ENCODE results near the gene DOCK11. TPM values are rescaled to one million over a fixed set of nuclear protein-coding genes. Genes with fewer than 3 reads are reported as not detected.
"Not testable (repeated sequence)": the region's sequence is repeated elsewhere in the genome, so short reads cannot be mapped to it uniquely, and the experiment has no call there.

DOCK11 gene
- total RNA-seq, 4 donors from 2014 or later = 36.0 to 50.0 (median 41.1) TPM

DNA sequence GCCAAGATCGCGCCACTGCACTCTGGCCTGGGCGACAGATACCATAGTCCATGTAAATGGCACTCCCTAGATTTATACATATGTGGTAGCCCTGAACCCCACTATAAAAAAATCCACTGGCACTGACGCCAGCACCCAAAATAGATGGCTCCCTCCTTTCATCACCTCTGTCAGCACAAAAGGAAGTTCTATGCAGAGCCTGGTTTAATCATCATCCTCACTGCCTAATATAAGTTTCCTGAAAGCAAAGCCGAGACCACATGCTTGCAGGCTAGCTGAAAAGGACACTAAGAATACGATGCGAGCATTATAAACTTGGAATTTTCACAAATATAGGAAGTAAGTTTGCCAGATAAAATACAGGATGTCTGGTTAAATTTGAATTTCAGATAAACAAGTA is 27.5 kb upstream of the DOCK11 start:
- Histone ChIP-seq H3K27ac (no peak overlapping the region), H3K27me3 (no peaks in the 10 kb centered on the region), H3K4me3 (replicated peaks in 1 of 3) (no peak overlapping the region), H3K9me3 (no peaks in the 10 kb centered on the region), H3K4me1 (no peaks in the 10 kb centered on the region), H3K36me3 (no peaks in the 10 kb centered on the region)
- TF ChIP-seq, protein P1, sequence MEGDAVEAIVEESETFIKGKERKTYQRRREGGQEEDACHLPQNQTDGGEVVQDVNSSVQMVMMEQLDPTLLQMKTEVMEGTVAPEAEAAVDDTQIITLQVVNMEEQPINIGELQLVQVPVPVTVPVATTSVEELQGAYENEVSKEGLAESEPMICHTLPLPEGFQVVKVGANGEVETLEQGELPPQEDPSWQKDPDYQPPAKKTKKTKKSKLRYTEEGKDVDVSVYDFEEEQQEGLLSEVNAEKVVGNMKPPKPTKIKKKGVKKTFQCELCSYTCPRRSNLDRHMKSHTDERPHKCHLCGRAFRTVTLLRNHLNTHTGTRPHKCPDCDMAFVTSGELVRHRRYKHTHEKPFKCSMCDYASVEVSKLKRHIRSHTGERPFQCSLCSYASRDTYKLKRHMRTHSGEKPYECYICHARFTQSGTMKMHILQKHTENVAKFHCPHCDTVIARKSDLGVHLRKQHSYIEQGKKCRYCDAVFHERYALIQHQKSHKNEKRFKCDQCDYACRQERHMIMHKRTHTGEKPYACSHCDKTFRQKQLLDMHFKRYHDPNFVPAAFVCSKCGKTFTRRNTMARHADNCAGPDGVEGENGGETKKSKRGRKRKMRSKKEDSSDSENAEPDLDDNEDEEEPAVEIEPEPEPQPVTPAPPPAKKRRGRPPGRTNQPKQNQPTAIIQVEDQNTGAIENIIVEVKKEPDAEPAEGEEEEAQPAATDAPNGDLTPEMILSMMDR (IDR thresholded peaks at IDR 0.05) = no peak
- no peak for TF ChIP-seq POLR2A (IDR thresholded peaks at IDR 0.05)
- no peak for DNase-seq
- WGBS, 2 donors = 79 to 82% methylated on average over 3 to 7 of the region's 7 CpGs
- intact Hi-C loops (cut with DNase I) = no loop called here

DNA sequence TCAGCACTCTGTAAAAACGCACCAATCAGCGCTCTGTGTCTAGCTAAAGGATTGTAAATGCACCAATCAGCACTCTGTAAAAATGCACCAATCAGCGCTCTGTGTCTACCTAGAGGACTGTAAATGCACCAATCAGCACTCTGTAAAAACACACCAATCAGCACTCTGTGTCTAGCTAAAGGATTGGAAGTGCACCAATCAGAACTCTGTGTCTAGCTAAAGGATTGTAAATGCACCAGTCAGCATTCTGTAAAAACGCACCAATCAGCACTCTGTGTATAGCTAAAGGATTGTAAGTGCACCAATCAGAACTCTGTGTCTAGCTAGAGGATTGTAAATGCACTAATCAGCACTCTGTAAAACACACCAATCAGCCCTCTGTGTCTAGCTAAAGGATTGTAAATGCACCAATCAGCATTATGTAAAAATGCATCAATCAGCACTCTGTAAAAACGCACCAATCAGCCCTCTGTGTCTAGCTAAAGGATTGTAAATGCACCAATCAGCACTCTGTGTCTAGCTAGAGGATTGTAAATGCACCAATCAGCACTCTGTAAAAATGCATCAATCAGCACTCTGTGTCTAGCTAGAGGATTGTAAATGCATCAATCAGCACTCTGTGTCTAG is 24.8 kb upstream of the DOCK11 start:
- H3K4me3 ChIP-seq (replicated peaks in 1 of 3); H3K4me1 ChIP-seq; H3K27me3 ChIP-seq; intact Hi-C loops (cut with DNase I); H3K27ac ChIP-seq; DNase-seq; H3K36me3 ChIP-seq; H3K9me3 ChIP-seq: not testable (repeated sequence)
- WGBS, 2 donors = 100% methylated on average over 2 to 5 of the region's 5 CpGs

DNA sequence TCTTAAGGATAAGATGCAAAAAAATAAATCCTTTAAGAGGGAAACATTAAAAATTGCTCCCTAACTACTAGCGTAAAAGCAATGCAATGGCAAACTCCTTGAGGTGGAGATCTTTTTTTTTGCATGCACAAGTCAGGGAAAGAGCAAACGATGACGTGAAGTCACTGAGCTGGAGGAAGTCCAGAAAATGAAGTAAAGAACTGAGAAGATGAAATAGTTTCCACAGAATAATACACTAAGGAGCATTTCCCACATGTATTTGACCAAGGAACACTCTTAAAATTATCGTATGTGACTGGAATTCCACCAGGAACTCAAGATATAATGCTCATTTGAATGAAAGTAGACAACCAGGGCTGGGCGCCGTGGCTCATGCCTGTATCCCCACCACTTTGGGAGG is 21.0 kb upstream of the DOCK11 start:
- no peak for DNase-seq
- WGBS, 2 donors = 57% methylated on average over 6 of the region's 6 CpGs
- Histone ChIP-seq H3K9me3 (no peaks in the 10 kb centered on the region), H3K4me3 (replicated peaks in 1 of 3) (no peak overlapping the region), H3K4me1 (no peaks in the 10 kb centered on the region), H3K27me3 (no peaks in the 10 kb centered on the region), H3K36me3 (no peaks in the 10 kb centered on the region), H3K27ac (no peak overlapping the region)
- TF ChIP-seq, protein P1 (IDR thresholded peaks at IDR 0.05) = no peak
- TF ChIP-seq POLR2A (IDR thresholded peaks at IDR 0.05) = no peak
- intact Hi-C loops (cut with DNase I) = no loop called here

DNA sequence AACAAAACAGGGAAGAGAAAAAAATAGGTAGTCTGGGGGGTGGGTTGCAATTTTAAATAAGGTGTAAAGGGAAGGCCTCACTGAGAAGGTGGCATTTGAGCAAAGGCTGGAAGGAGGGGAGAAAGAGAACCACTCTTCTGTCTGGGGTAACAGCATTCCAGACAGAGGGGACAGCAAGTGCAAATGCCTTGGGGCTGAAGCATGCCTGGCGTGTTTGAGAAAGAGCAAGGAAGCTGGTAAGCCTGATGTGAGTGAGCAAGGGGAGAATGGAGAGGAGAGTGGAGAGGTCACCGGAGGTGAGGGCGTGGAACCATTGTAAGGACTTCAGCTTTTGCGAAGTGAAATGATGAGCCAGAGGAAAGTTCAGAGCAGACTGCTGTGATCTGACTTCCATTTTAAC is 19.7 kb upstream of the DOCK11 start:
- H3K36me3 ChIP-seq = no peaks in the 10 kb centered on the region
- intact Hi-C loops (cut with DNase I) = no loop called here
- no peaks in the 10 kb centered on the region for H3K27me3 ChIP-seq
- WGBS, 2 donors = 94 to 96% methylated on average over 4 of the region's 4 CpGs
- no peak overlapping the region for H3K4me3 ChIP-seq (replicated peaks in 1 of 3)
- no peaks in the 10 kb centered on the region for H3K4me1 ChIP-seq
- TF ChIP-seq POLR2A (IDR thresholded peaks at IDR 0.05) = no peak
- TF ChIP-seq, protein P1 (IDR thresholded peaks at IDR 0.05) = no peak
- no peak for DNase-seq
- H3K27ac ChIP-seq = no peak overlapping the region
- H3K9me3 ChIP-seq = no peaks in the 10 kb centered on the region

DNA sequence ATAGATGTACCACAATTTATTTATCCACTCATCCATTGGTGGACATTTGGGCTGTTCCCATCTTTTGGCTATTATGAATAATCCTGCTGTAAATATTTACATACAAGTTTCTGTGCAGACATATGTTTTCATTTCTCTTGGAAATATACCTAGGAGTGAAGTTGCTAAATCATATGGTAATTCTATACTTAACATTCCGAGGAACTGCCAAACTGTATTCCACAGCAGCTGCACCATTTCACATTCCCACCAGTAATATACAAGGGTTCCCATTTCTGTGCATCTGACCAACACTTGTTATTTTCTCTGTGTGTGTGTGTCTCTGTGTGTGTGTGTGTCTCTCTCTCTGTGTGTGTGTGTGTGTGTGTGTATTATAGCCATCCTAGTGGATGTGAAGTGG is 15.4 kb upstream of the DOCK11 start:
- Histone ChIP-seq H3K4me1 (no peaks in the 10 kb centered on the region), H3K9me3 (no peaks in the 10 kb centered on the region), H3K27me3 (no peaks in the 10 kb centered on the region), H3K27ac (no peak overlapping the region), H3K36me3 (no peaks in the 10 kb centered on the region), H3K4me3 (replicated peaks in 1 of 3) (no peak overlapping the region)
- TF ChIP-seq, protein P1 (IDR thresholded peaks at IDR 0.05) = no peak
- TF ChIP-seq POLR2A (IDR thresholded peaks at IDR 0.05) = no peak
- WGBS, 2 donors = 90 to 95% methylated on average over 1 of the region's 1 CpG
- intact Hi-C loops (cut with DNase I) = no loop called here
- DNase-seq = no peak

DNA sequence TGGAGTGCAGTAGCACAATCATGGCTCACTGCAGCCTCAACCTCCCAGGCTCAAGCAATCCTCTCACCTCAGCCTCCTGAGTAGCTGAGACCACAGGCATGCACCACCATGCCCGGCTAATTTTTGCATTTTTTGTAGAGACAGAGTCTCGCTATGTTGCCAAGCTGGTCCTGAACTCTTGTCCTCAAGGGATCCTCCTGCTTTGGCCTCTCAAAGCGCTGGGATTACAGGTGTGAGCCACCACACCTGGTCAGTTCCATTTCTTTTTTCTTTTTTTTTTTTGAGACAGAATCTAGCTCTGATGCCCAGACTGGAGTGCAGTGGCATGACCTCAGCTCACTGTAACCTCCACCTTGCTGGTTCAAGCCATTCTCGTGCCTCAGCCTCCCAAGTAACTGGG is 13.2 kb upstream of the DOCK11 start:
- H3K27me3 ChIP-seq; H3K27ac ChIP-seq; H3K4me3 ChIP-seq (replicated peaks in 1 of 3); DNase-seq; intact Hi-C loops (cut with DNase I); H3K4me1 ChIP-seq; H3K36me3 ChIP-seq; H3K9me3 ChIP-seq: not testable (repeated sequence)
- 97 to 100% methylated on average over 4 of the region's 4 CpGs for WGBS, 2 donors
